ENCODE measurements around the gene OR4K1. TPM values are rescaled to one million over a fixed set of nuclear protein-coding genes. Genes with fewer than 3 reads are reported as not detected.
A peak's percentile ranks its signal among the peaks of the same experiment; 100 is the strongest.

The OR4K1 gene
- total and polyA plus RNA-seq, 7 experiments from 2014 or later = not detected

GRCh38 chr14:19917955-19918518 is 12.7 kb upstream of the OR4K1 start:
- peaks cover 0 to 4% (median 0%) of the 10 kb centered on the region in 11 donors for H3K9me3 Mint-ChIP-seq
- Histone ChIP-seq H3K4me3 (ENCODE audit: low read length) (no peak overlapping the region), H3K9me3 (ENCODE audit: control insufficient read depth in 2 of 3, low read length in 3 of 3) (no peaks in the 10 kb centered on the region), H3K27ac (ENCODE audit: low read depth, low read length) (no peak overlapping the region), H3K4me1 (ENCODE audit: control insufficient read depth in 2 of 2, insufficient read depth in 2 of 2, low read length in 2 of 2) (no peaks in the 10 kb centered on the region), H3K36me3 (ENCODE audit: control insufficient read depth in 2 of 3, insufficient read depth in 3 of 3, low read length in 3 of 3) (no peaks in the 10 kb centered on the region), H3K27me3 (ENCODE audit: control insufficient read depth in 2 of 2, insufficient read depth in 2 of 2, low read length in 2 of 2) (no peaks in the 10 kb centered on the region)
- no peak overlapping the region for H3K4me3 Mint-ChIP-seq
- ChIA-PET CTCF (no interaction called here), POLR2A (no interaction called here)
- ATAC-seq (no peak), DNase-seq (no peak)
- no peak overlapping the region for H3K27ac Mint-ChIP-seq
- no peaks in the 10 kb centered on the region for H3K27me3 Mint-ChIP-seq
- H3K36me3 Mint-ChIP-seq = no peaks in the 10 kb centered on the region
- intact Hi-C loops (cut with micrococcal nuclease) = no loop called here
- no peaks in the 10 kb centered on the region for H3K4me1 Mint-ChIP-seq

- ChIA-PET CTCF (no interaction called here), POLR2A (no interaction called here)
- H3K4me3 Mint-ChIP-seq = no peak overlapping the region
- intact Hi-C loops (cut with micrococcal nuclease) = no loop called here
- Histone ChIP-seq H3K27me3 (ENCODE audit: control insufficient read depth in 2 of 2, insufficient read depth in 2 of 2, low read length in 2 of 2) (no peaks in the 10 kb centered on the region), H3K4me1 (ENCODE audit: control insufficient read depth in 2 of 2, insufficient read depth in 2 of 2, low read length in 2 of 2) (no peaks in the 10 kb centered on the region), H3K36me3 (ENCODE audit: control insufficient read depth in 2 of 3, insufficient read depth in 3 of 3, low read length in 3 of 3) (no peaks in the 10 kb centered on the region), H3K27ac (ENCODE audit: low read depth, low read length) (no peak overlapping the region), H3K4me3 (ENCODE audit: low read length) (no peak overlapping the region), H3K9me3 (ENCODE audit: control insufficient read depth in 2 of 3, low read length in 3 of 3) (no peaks in the 10 kb centered on the region)
- no peak for DNase-seq
- no peaks in the 10 kb centered on the region for H3K27me3 Mint-ChIP-seq
- no peak for ATAC-seq
- H3K27ac Mint-ChIP-seq = no peak overlapping the region
- no peaks in the 10 kb centered on the region for H3K9me3 Mint-ChIP-seq
- no peaks in the 10 kb centered on the region for H3K4me1 Mint-ChIP-seq
- H3K36me3 Mint-ChIP-seq = no peaks in the 10 kb centered on the region
Measured at GRCh38 chr14:19918553-19919264, 12.0 kb upstream of the OR4K1 start.

GRCh38 chr14:19920021-19920657 is 10.6 kb upstream of the OR4K1 start, which contains the start of gene OR4K5:
Gene OR4K5 (plus strand): TSS chr14:19920607. CDS start chr14:19920607, 0 bp downstream.
- no peak for DNase-seq
- Histone ChIP-seq H3K27me3 (ENCODE audit: control insufficient read depth in 2 of 2, insufficient read depth in 2 of 2, low read length in 2 of 2) (no peaks in the 10 kb centered on the region), H3K4me1 (ENCODE audit: control insufficient read depth in 2 of 2, insufficient read depth in 2 of 2, low read length in 2 of 2) (no peaks in the 10 kb centered on the region), H3K9me3 (ENCODE audit: control insufficient read depth in 2 of 3, low read length in 3 of 3) (no peaks in the 10 kb centered on the region), H3K36me3 (ENCODE audit: control insufficient read depth in 2 of 3, insufficient read depth in 3 of 3, low read length in 3 of 3) (no peaks in the 10 kb centered on the region), H3K4me3 (ENCODE audit: low read length) (no peak within 1 kb of the TSS), H3K27ac (ENCODE audit: low read depth, low read length) (no peak within 1 kb of the TSS)
- intact Hi-C loops (cut with micrococcal nuclease) = no loop called here
- Mint-ChIP-seq H3K27ac (no peak within 1 kb of the TSS), H3K4me1 (no peaks in the 10 kb centered on the region), H3K4me3 (no peak within 1 kb of the TSS), H3K36me3 (no peaks in the 10 kb centered on the region), H3K9me3 (peaks cover 0 to 2% (median 0%) of the 10 kb centered on the region in 11 donors), H3K27me3 (no peaks in the 10 kb centered on the region)
- ChIA-PET POLR2A (no interaction called here), CTCF (no interaction called here)
- no peak for ATAC-seq

- H3K4me1 Mint-ChIP-seq = peaks cover 0 to 1% (median 0%) of the 10 kb centered on the region in 7 donors
- intact Hi-C loops (cut with micrococcal nuclease) = no loop called here
- H3K9me3 Mint-ChIP-seq = peaks cover 0 to 14% (median under 1%) of the 10 kb centered on the region in 11 donors
- H3K27me3 ChIP-seq (ENCODE audit: control insufficient read depth in 2 of 2, insufficient read depth in 2 of 2, low read length in 2 of 2) = no peaks in the 10 kb centered on the region
- CTCF ChIA-PET = interaction anchor here (1.2 kb wide), 1 partner anchor 10 kb away, joined by 3 read pairs; no protein-coding TSS in a partner anchor
- no peaks in the 10 kb centered on the region for H3K36me3 Mint-ChIP-seq
- no peaks in the 10 kb centered on the region for H3K36me3 ChIP-seq (ENCODE audit: control insufficient read depth in 2 of 3, insufficient read depth in 3 of 3, low read length in 3 of 3)
- H3K27ac ChIP-seq (ENCODE audit: low read depth, low read length) = no peak overlapping the region
- ATAC-seq (no peak), DNase-seq (no peak)
- no peak overlapping the region for H3K27ac Mint-ChIP-seq
- no peaks in the 10 kb centered on the region for H3K27me3 Mint-ChIP-seq
- POLR2A ChIA-PET = no interaction called here
- no peaks in the 10 kb centered on the region for H3K4me1 ChIP-seq (ENCODE audit: control insufficient read depth in 2 of 2, insufficient read depth in 2 of 2, low read length in 2 of 2)
- H3K9me3 ChIP-seq (ENCODE audit: control insufficient read depth in 2 of 3, low read length in 3 of 3) = no peaks in the 10 kb centered on the region
- no peak overlapping the region for H3K4me3 Mint-ChIP-seq
- H3K4me3 ChIP-seq (ENCODE audit: low read length) = no peak overlapping the region
Measured at GRCh38 chr14:19941668-19942067, 11.0 kb downstream of the OR4K1 start.

GRCh38 chr14:19947413-19948090 is 16.8 kb downstream of the OR4K1 start:
- Mint-ChIP-seq H3K4me1 (peaks cover 0 to 8% (median 0%) of the 10 kb centered on the region in 7 donors), H3K36me3 (no peaks in the 10 kb centered on the region), H3K27ac (no peak overlapping the region), H3K9me3 (peaks cover 0 to 17% (median 3%) of the 10 kb centered on the region in 11 donors), H3K4me3 (no peak overlapping the region), H3K27me3 (no peaks in the 10 kb centered on the region)
- Histone ChIP-seq H3K4me3 (ENCODE audit: low read length) (no peak overlapping the region), H3K9me3 (ENCODE audit: control insufficient read depth in 2 of 3, low read length in 3 of 3) (no peaks in the 10 kb centered on the region), H3K4me1 (ENCODE audit: control insufficient read depth in 2 of 2, insufficient read depth in 2 of 2, low read length in 2 of 2) (no peaks in the 10 kb centered on the region), H3K27me3 (ENCODE audit: control insufficient read depth in 2 of 2, insufficient read depth in 2 of 2, low read length in 2 of 2) (no peaks in the 10 kb centered on the region), H3K27ac (ENCODE audit: low read depth, low read length) (no peak overlapping the region), H3K36me3 (ENCODE audit: control insufficient read depth in 2 of 3, insufficient read depth in 3 of 3, low read length in 3 of 3) (no peaks in the 10 kb centered on the region)
- intact Hi-C loops (cut with micrococcal nuclease) = no loop called here
- ATAC-seq (peak; percentile 44), DNase-seq (no peak)
- POLR2A ChIA-PET = interaction anchor here (1.1 kb wide), 1 partner anchor 11 kb away, joined by 4 read pairs; no protein-coding TSS in a partner anchor
- CTCF ChIA-PET = no interaction called here

GRCh38 chr14:19949218-19949617 is 18.5 kb downstream of the OR4K1 start:
- H3K4me3 ChIP-seq (ENCODE audit: low read length) = no peak overlapping the region
- Mint-ChIP-seq H3K27ac (no peak overlapping the region), H3K4me1 (peaks cover 0 to 8% (median 0%) of the 10 kb centered on the region in 7 donors), H3K27me3 (no peaks in the 10 kb centered on the region), H3K4me3 (no peak overlapping the region), H3K9me3 (peaks cover 0 to 17% (median 3%) of the 10 kb centered on the region in 11 donors), H3K36me3 (no peaks in the 10 kb centered on the region)
- no peaks in the 10 kb centered on the region for H3K36me3 ChIP-seq (ENCODE audit: control insufficient read depth in 2 of 3, insufficient read depth in 3 of 3, low read length in 3 of 3)
- no peak for DNase-seq
- POLR2A ChIA-PET = no interaction called here
- H3K4me1 ChIP-seq (ENCODE audit: control insufficient read depth in 2 of 2, insufficient read depth in 2 of 2, low read length in 2 of 2) = no peaks in the 10 kb centered on the region
- no peaks in the 10 kb centered on the region for H3K27me3 ChIP-seq (ENCODE audit: control insufficient read depth in 2 of 2, insufficient read depth in 2 of 2, low read length in 2 of 2)
- CTCF ChIA-PET = no interaction called here
- intact Hi-C loops (cut with micrococcal nuclease) = no loop called here
- H3K9me3 ChIP-seq (ENCODE audit: control insufficient read depth in 2 of 3, low read length in 3 of 3) = no peaks in the 10 kb centered on the region
- no peak overlapping the region for H3K27ac ChIP-seq (ENCODE audit: low read depth, low read length)
- no peak for ATAC-seq

All from naive thymus-derived CD4-positive, alpha-beta T cell (primary cell).